GM12878 (cell line): ENCODE results near the gene POLR2F. TPM values are rescaled to one million over a fixed set of nuclear protein-coding genes. Genes with fewer than 3 reads are reported as not detected.

ENCODE experiments used
- ATAC-seq: fragments of 200-7000 bp; cut with Tn5 transposase; 3 replicates; pipeline ENCODE4 v1.9.1; 2020; ENCODE audit warnings: mild to moderate bottlenecking, moderate library complexity
- BruUV-seq: library from RNA; stranded (reverse); fragments of 400-500 nt; replicated peaks from 2 replicates; lab custom pipeline; 2021; lab: Mats Ljungman, UMichigan
- CTCF ChIA-PET: fragments of 300-600 bp; sonication (Branson Sonifier 250); formaldehyde crosslinking; extraction: SDS; loops from one replicate; lab custom pipeline; 2021; ENCODE audit warnings: inconsistent platforms; lab: Yijun Ruan, JAX
- POLR2A ChIA-PET: fragments of 350-600 bp; formaldehyde crosslinking; extraction: SDS; loops from one replicate; lab custom pipeline; 2021; ENCODE audit warnings: inconsistent platforms; lab: Charles Lee
- RAD21 ChIA-PET: fragments of 300-600 bp; sonication (Branson Sonifier 250); formaldehyde crosslinking; loops from one replicate; lab custom pipeline; 2023; ENCODE audit warnings: antibody characterized with exemption; ENCODE audit not compliant: unreplicated experiment; lab: Charles Lee
- SMC1A ChIA-PET: fragments of 300-600 bp; sonication (Branson Sonifier 250); formaldehyde crosslinking; loops from one replicate; lab custom pipeline; 2023; ENCODE audit not compliant: unreplicated experiment, uncharacterized antibody; lab: Charles Lee
- DNase-seq: peaks from one replicate; pipeline ENCODE4 v3.0.0-alpha.2; 2011; ENCODE audit warnings: low read depth, low spot score
- FAIRE-seq: peaks from 3 replicates; lab custom pipeline; 2011; peaks lifted over from hg19 to GRCh38; lab: Jason Lieb, UNC
- H2AFZ ChIP-seq: 2 replicates; pipeline ENCODE4 v1.6.0; 2011; ENCODE audit warnings: low read depth, low read length, control low read depth; ENCODE audit not compliant: control insufficient read depth
- H3K27ac ChIP-seq: 2 replicates; pipeline ENCODE4 v1.5.1; 2011; ENCODE audit warnings: control low read depth; ENCODE audit not compliant: control insufficient read depth, insufficient read depth
- H3K27me3 ChIP-seq, 2 experiments: replicated peaks in 1 of 2; 2 replicates each; pipeline versions ENCODE4 v1.6.0 to v1.6.1; 2011; ENCODE audit warnings: low read length in 1 of 2; ENCODE audit not compliant: control insufficient read depth in 2 of 2, insufficient read depth in 2 of 2
- H3K36me3 ChIP-seq, 2 experiments: 2 replicates each; pipeline ENCODE4 v1.5.1; 2011; ENCODE audit warnings: low read length in 1 of 2; ENCODE audit not compliant: control insufficient read depth in 2 of 2, insufficient read depth in 2 of 2
- H3K4me1 ChIP-seq: 2 replicates; pipeline ENCODE4 v1.6.1; 2011; ENCODE audit warnings: mild to moderate bottlenecking, low read length, moderate library complexity, mixed read lengths; ENCODE audit not compliant: control insufficient read depth, insufficient read depth
- H3K4me2 ChIP-seq: 2 replicates; pipeline ENCODE4 v1.6.0; 2011; ENCODE audit warnings: control low read depth; ENCODE audit not compliant: control insufficient read depth, insufficient read depth
- H3K4me3 ChIP-seq: fragments of 200-600 bp; sonication (generic); 2 replicates; pipeline ENCODE4 v1.5.1; 2016
- H3K79me2 ChIP-seq: 2 replicates; pipeline ENCODE4 v1.6.0; 2011; ENCODE audit warnings: low read length; ENCODE audit not compliant: control insufficient read depth, insufficient read depth
- H3K9ac ChIP-seq: 2 replicates; pipeline ENCODE4 v1.8.0; 2011; ENCODE audit warnings: low read length, control low read depth, mixed read lengths; ENCODE audit not compliant: control insufficient read depth, insufficient read depth
- H3K9me3 ChIP-seq: replicated peaks from 3 replicates; pipeline ENCODE4 v1.5.1; 2011; ENCODE audit warnings: mild to moderate bottlenecking, low read length; ENCODE audit not compliant: control insufficient read depth, insufficient read depth
- H4K20me1 ChIP-seq: 2 replicates; pipeline ENCODE4 v1.6.0; 2011; ENCODE audit not compliant: control insufficient read depth, insufficient read depth
- BMI1 ChIP-seq: fragments of 450-650 bp; IDR thresholded peaks from 2 replicates; pipeline ENCODE4 v1.6.1; 2016; ENCODE audit warnings: mild to moderate bottlenecking, moderate library complexity, borderline replicate concordance
- IKZF2 ChIP-seq, 2 experiments: fragments of 450-650 bp; IDR thresholded peaks; 2 replicates each; pipeline ENCODE4 v1.6.1; 2017; ENCODE audit warnings: mild to moderate bottlenecking in 2 of 2, moderate library complexity in 2 of 2
- IRF4 ChIP-seq: IDR thresholded peaks from 2 replicates; pipeline ENCODE4 v1.6.1; 2011; ENCODE audit warnings: low read depth, low read length
- POLR2AphosphoS5 ChIP-seq: IDR thresholded peaks from 2 replicates; pipeline ENCODE4 v1.6.1; 2011; ENCODE audit warnings: mild to moderate bottlenecking, low read length, inconsistent platforms
- STAT1 ChIP-seq: fragments of 450-650 bp; conservative IDR thresholded peaks from 2 replicates; pipeline ENCODE4 v1.6.1; 2014; ENCODE audit warnings: antibody characterized with exemption, mild to moderate bottlenecking
- YY1 ChIP-seq: IDR thresholded peaks from 2 replicates; pipeline ENCODE4 v1.6.1; 2011; ENCODE audit warnings: low read depth, mild to moderate bottlenecking, low read length
- ZNF274 ChIP-seq: IDR thresholded peaks from one replicate; pipeline ENCODE4 v1.8.0; 2011; ENCODE audit not compliant: insufficient read length, insufficient read depth
- ZNF384 ChIP-seq: IDR thresholded peaks from 2 replicates; pipeline ENCODE4 v1.6.1; 2012; ENCODE audit warnings: low read depth, mild to moderate bottlenecking, low read length, improper control_type of control experiment, borderline replicate concordance
- WGBS: methylation state at CpG from one replicate; pipeline ENCODE4 v1.1.6; 2016; ENCODE audit warnings: low lambda C conversion rate; ENCODE audit not compliant: insufficient replicate concordance, insufficient coverage; ENCODE audit errors: missing lambda C conversion rate; 5-methylcytosine and 5-hydroxymethylcytosine counted together
- in situ Hi-C: fragments of 300-500 bp; cut with MboI; formaldehyde crosslinking; loops from 9 replicates; pipeline ENCODE4 v1.14.3; 2018; ENCODE audit warnings: mixed read lengths
- intact Hi-C: fragments of 100-400 bp; cut with micrococcal nuclease; formaldehyde crosslinking; loops from one replicate; pipeline ENCODE4 v1.14.2; 2022; ENCODE audit not compliant: unreplicated experiment
- polyA plus RNA-seq, 11 experiments: library from polyadenylated mRNA; depleted of rRNA in 4 of 11; unstranded in 6 of 11; stranded (reverse) in 5 of 11; fragments of >200 nt; fragmentation: Nextera tagmentation in 4 of 11; fragmentation: Illumina TruSeq in 1 of 11; extraction: Ambion mirVana in 4 of 11; extraction: Trizol in 1 of 11; gene quantifications; 1 replicate in 1 of 11; 2 replicates in 10 of 11; pipeline versions ENCODE4 v1.2.1 to v1.2.3, GENCODE V29; 2011 to 2016; ENCODE audit warnings: inconsistent platforms in 2 of 11, missing spikeins in 2 of 11, low read depth in 1 of 11
- total RNA-seq, 4 experiments: library from RNA; depleted of rRNA in 3 of 4; stranded (reverse); fragments of >200 nt in 3 of 4; fragmentation: Illumina TruSeq in 1 of 4; extraction: Trizol in 1 of 4; gene quantifications; 2 replicates each; pipeline versions ENCODE4 v1.2.1 to v1.2.3, GENCODE V29; 2013 to 2021
- TF ChIP-seq, protein P1 (sequence below): IDR thresholded peaks from 2 replicates; pipeline ENCODE4 v1.6.1; 2011; ENCODE audit warnings: low read depth, low read length, improper control_type of control experiment, borderline replicate concordance
- TF ChIP-seq, protein P2 (sequence below): IDR thresholded peaks from 2 replicates; pipeline ENCODE4 v1.6.1; 2011; ENCODE audit warnings: low read depth, mild to moderate bottlenecking, low read length, moderate library complexity, borderline replicate concordance; ENCODE audit errors: extremely low read depth
- TF ChIP-seq, protein P3 (sequence below): fragments of 150-350 bp; IDR thresholded peaks from 2 replicates; pipeline ENCODE4 v1.6.1; 2016; ENCODE audit warnings: low read depth, low read length
- TF ChIP-seq, protein P4 (sequence below): IDR thresholded peaks from 2 replicates; pipeline ENCODE4 v1.6.1; 2011; ENCODE audit warnings: borderline replicate concordance, low read depth, mild to moderate bottlenecking, moderate library complexity, mixed read lengths, low read length; ENCODE audit not compliant: insufficient read depth; ENCODE audit errors: extremely low read length
- TF ChIP-seq, protein P5 (sequence below): fragments of 450-650 bp; IDR thresholded peaks from 2 replicates; pipeline ENCODE4 v1.6.1; 2016; ENCODE audit warnings: mild to moderate bottlenecking

Gene POLR2F
- total and polyA plus RNA-seq, 10 of the 15 experiments (the other 5 are each of a cell fraction or from before 2014, with no cell fraction given), result 71.9 to 218 (median 100.0) TPM

DNA sequence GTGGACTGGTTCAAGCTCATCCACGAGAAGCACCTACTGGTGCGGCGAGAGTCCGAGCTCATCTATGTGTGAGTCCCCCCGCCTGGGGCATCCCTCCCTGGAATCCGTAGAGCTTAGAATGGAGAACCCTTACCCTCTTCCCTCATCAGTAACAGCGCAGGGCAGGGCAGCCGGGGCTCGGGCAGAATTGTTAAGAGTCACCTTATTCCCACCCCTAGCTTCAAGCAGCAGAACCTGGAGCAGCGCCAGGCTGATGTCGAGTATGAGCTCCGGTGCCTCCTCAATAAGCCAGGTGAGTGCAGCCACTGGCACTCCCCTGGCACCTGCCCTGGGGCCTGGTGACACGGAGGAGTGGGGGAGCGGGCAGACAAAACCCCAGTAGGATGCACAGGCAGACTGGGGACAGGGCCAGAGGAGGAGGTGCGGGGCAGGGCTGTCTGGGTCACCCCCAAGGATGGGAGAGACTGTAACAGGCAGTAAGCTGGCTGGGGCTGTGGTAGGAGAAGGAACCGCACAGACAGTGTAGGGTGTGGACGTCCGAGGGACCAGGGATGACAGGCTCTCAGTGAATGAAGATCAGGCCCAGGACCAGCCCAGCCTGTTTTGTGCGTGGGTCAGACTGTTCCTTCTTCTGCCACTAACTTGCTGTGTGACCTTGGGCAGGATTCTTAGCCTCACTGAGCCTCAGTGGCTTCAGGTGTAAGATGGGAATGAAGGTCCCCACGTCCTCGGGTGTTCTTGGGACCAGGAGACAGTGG lies 20.5 kb upstream of the POLR2F start:
- Histone ChIP-seq H2AFZ (no peak overlapping the region), H3K79me2 (no peaks in the 10 kb centered on the region), H3K4me3 (no peak overlapping the region), H3K4me2 (no peak overlapping the region), H3K27ac (no peak overlapping the region), H4K20me1 (no peaks in the 10 kb centered on the region), H3K27me3 (no peaks in the 10 kb centered on the region), H3K9ac (no peak overlapping the region), H3K9me3 (no peaks in the 10 kb centered on the region), H3K4me1 (peaks cover 10% of the 10 kb centered on the region), H3K36me3 (peaks cover 0 to 7% of the 10 kb centered on the region in 2 experiments; a peak in 3 of 4 replicates)
- POLR2A ChIA-PET, result no interaction called here
- SMC1A ChIA-PET, result no interaction called here
- DNase-seq, result no peak
- ATAC-seq, result no peak
- RAD21 ChIA-PET, result interaction anchor here (1.0 kb wide), 1 partner anchor 115 kb away, joined by 3 read pairs; no protein-coding TSS in a partner anchor
- BruUV-seq, result no TSS peak
- 72% methylated on average over 21 of the region's 21 CpGs for WGBS
- intact Hi-C loops, result loop anchor here (5.0 to 10.0 kb wide), 3 partner anchors 46 to 398 kb away; no protein-coding TSS in a partner anchor
- CTCF ChIA-PET, result interaction anchor here (0.6 to 3.3 kb wide), 12 partner anchors 16 to 672 kb away, joined by 3 to 13 read pairs (median 4); partner anchors contain the start of gene MICALL1
- FAIRE-seq, result no peak
- TF ChIP-seq, protein P1, sequence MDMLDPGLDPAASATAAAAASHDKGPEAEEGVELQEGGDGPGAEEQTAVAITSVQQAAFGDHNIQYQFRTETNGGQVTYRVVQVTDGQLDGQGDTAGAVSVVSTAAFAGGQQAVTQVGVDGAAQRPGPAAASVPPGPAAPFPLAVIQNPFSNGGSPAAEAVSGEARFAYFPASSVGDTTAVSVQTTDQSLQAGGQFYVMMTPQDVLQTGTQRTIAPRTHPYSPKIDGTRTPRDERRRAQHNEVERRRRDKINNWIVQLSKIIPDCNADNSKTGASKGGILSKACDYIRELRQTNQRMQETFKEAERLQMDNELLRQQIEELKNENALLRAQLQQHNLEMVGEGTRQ, result no peak
- TF ChIP-seq ZNF274, result no peak
- TF ChIP-seq IKZF2 (IDR thresholded peaks at IDR 0.05), result no peak
- no peak for TF ChIP-seq STAT1
- no peak for TF ChIP-seq POLR2AphosphoS5
- TF ChIP-seq, protein P2, sequence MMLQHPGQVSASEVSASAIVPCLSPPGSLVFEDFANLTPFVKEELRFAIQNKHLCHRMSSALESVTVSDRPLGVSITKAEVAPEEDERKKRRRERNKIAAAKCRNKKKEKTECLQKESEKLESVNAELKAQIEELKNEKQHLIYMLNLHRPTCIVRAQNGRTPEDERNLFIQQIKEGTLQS, result no peak
- TF ChIP-seq BMI1, result no peak
- no peak for TF ChIP-seq IRF4
- TF ChIP-seq, protein P3, sequence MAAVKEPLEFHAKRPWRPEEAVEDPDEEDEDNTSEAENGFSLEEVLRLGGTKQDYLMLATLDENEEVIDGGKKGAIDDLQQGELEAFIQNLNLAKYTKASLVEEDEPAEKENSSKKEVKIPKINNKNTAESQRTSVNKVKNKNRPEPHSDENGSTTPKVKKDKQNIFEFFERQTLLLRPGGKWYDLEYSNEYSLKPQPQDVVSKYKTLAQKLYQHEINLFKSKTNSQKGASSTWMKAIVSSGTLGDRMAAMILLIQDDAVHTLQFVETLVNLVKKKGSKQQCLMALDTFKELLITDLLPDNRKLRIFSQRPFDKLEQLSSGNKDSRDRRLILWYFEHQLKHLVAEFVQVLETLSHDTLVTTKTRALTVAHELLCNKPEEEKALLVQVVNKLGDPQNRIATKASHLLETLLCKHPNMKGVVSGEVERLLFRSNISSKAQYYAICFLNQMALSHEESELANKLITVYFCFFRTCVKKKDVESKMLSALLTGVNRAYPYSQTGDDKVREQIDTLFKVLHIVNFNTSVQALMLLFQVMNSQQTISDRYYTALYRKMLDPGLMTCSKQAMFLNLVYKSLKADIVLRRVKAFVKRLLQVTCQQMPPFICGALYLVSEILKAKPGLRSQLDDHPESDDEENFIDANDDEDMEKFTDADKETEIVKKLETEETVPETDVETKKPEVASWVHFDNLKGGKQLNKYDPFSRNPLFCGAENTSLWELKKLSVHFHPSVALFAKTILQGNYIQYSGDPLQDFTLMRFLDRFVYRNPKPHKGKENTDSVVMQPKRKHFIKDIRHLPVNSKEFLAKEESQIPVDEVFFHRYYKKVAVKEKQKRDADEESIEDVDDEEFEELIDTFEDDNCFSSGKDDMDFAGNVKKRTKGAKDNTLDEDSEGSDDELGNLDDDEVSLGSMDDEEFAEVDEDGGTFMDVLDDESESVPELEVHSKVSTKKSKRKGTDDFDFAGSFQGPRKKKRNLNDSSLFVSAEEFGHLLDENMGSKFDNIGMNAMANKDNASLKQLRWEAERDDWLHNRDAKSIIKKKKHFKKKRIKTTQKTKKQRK, result no peak
- no peak for TF ChIP-seq ZNF384
- TF ChIP-seq, protein P4, sequence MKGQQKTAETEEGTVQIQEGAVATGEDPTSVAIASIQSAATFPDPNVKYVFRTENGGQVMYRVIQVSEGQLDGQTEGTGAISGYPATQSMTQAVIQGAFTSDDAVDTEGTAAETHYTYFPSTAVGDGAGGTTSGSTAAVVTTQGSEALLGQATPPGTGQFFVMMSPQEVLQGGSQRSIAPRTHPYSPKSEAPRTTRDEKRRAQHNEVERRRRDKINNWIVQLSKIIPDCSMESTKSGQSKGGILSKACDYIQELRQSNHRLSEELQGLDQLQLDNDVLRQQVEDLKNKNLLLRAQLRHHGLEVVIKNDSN, result no peak
- TF ChIP-seq YY1, result no peak
- TF ChIP-seq, protein P5, sequence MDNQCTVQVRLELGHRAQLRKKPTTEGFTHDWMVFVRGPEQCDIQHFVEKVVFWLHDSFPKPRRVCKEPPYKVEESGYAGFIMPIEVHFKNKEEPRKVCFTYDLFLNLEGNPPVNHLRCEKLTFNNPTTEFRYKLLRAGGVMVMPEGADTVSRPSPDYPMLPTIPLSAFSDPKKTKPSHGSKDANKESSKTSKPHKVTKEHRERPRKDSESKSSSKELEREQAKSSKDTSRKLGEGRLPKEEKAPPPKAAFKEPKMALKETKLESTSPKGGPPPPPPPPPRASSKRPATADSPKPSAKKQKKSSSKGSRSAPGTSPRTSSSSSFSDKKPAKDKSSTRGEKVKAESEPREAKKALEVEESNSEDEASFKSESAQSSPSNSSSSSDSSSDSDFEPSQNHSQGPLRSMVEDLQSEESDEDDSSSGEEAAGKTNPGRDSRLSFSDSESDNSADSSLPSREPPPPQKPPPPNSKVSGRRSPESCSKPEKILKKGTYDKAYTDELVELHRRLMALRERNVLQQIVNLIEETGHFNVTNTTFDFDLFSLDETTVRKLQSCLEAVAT, result no peak
- TF ChIP-seq, all 136 proteins: peak for 0
- in situ Hi-C loops, result no loop called here
